Muscle layer of duodenum (tissue), 2 donors: ENCODE results near the gene ILK.

ENCODE experiments used
- H3K27ac ChIP-seq: one replicate; pipeline ENCODE4 v1.7.0; 2013; ENCODE audit warnings: mild to moderate bottlenecking, low read length
- H3K27me3 ChIP-seq: one replicate; pipeline ENCODE4 v1.7.0; 2013; ENCODE audit warnings: low read depth, mild to moderate bottlenecking, control low read depth, low read length
- H3K36me3 ChIP-seq, 2 donors: one replicate each; pipeline ENCODE4 v1.7.0; 2013; ENCODE audit warnings: low read length in 2 of 2, control low read depth in 1 of 2, mild to moderate bottlenecking in 1 of 2; ENCODE audit not compliant: insufficient read depth in 2 of 2, control insufficient read depth in 1 of 2
- H3K4me1 ChIP-seq, 2 donors: one replicate each; pipeline ENCODE4 v1.7.0; 2013; ENCODE audit warnings: low read length in 2 of 2, mild to moderate bottlenecking in 2 of 2, control low read depth in 1 of 2, moderate library complexity in 1 of 2; ENCODE audit not compliant: insufficient read depth in 2 of 2, control insufficient read depth in 1 of 2
- H3K4me3 ChIP-seq, 2 donors: one replicate each; pipeline ENCODE4 v1.7.0; 2013; ENCODE audit warnings: low read length in 2 of 2, low read depth in 1 of 2, mild to moderate bottlenecking in 1 of 2
- H3K9me3 ChIP-seq, 2 donors: one replicate each; pipeline ENCODE4 v1.7.0; 2013; ENCODE audit warnings: low read length in 2 of 2, control low read depth in 1 of 2, mild to moderate bottlenecking in 1 of 2; ENCODE audit not compliant: control insufficient read depth in 1 of 2
- donor health status: healthy.

ILK gene

GRCh38 chr11:6608726-6609501 is 5.3 kb downstream of the ILK start:
- H3K4me1 ChIP-seq, result peaks cover 41 to 72% of the 10 kb centered on the region in 2 donors
- H3K9me3 ChIP-seq, result no peaks in the 10 kb centered on the region
- peak overlapping the region; percentile 98 for H3K27ac ChIP-seq
- no peak overlapping the region for H3K4me3 ChIP-seq
- H3K36me3 ChIP-seq, result peaks cover 36 to 38% of the 10 kb centered on the region in 2 donors
- no peaks in the 10 kb centered on the region for H3K27me3 ChIP-seq

DNA sequence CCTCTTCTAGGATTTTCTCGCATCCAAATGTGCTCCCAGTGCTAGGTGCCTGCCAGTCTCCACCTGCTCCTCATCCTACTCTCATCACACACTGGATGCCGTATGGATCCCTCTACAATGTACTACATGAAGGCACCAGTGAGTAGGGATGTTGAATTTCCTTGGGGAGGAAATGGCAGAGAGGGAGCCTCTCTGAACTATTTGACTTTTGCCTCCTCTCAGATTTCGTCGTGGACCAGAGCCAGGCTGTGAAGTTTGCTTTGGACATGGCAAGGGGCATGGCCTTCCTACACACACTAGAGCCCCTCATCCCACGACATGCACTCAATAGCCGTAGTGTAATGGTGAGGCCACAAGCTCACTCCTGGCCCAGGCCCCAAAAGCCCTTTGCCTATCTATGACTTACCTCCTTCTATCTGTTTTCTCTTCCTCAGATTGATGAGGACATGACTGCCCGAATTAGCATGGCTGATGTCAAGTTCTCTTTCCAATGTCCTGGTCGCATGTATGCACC is 6.0 kb downstream of the ILK start:
- peak overlapping the region; percentile 98 for H3K27ac ChIP-seq
- no peaks in the 10 kb centered on the region for H3K27me3 ChIP-seq
- peaks cover 41 to 72% of the 10 kb centered on the region in 2 donors for H3K4me1 ChIP-seq
- no peaks in the 10 kb centered on the region for H3K9me3 ChIP-seq
- H3K4me3 ChIP-seq, result no peak overlapping the region
- peaks cover 38% of the 10 kb centered on the region in 2 donors for H3K36me3 ChIP-seq

- H3K4me3 ChIP-seq, result peak overlapping the region; percentile 75 to 77
- peaks cover 48% of the 10 kb centered on the region in 2 donors for H3K36me3 ChIP-seq
- H3K27ac ChIP-seq, result peak overlapping the region; percentile 79
- no peaks in the 10 kb centered on the region for H3K27me3 ChIP-seq
- H3K9me3 ChIP-seq, result no peaks in the 10 kb centered on the region
- H3K4me1 ChIP-seq, result peaks cover 37 to 66% of the 10 kb centered on the region in 2 donors
Measured at GRCh38 chr11:6610591-6610990, 7.0 kb downstream of the ILK start.

GRCh38 chr11:6611092-6611962 is 7.8 kb downstream of the ILK start:
- Histone ChIP-seq H3K27me3 (no peaks in the 10 kb centered on the region), H3K4me1 (peaks cover 32 to 58% of the 10 kb centered on the region in 2 donors), H3K27ac (peak overlapping the region; percentile 79), H3K36me3 (peaks cover 54 to 55% of the 10 kb centered on the region in 2 donors), H3K9me3 (no peaks in the 10 kb centered on the region), H3K4me3 (peak overlapping the region; percentile 75 to 77)

- peaks cover 29 to 53% of the 10 kb centered on the region in 2 donors for H3K4me1 ChIP-seq
- no peaks in the 10 kb centered on the region for H3K27me3 ChIP-seq
- H3K36me3 ChIP-seq, result peaks cover 57 to 60% of the 10 kb centered on the region in 2 donors
- peak overlapping the region; percentile 79 for H3K27ac ChIP-seq
- H3K4me3 ChIP-seq, result peak overlapping the region; percentile 75 to 77
- no peaks in the 10 kb centered on the region for H3K9me3 ChIP-seq
Measured at GRCh38 chr11:6611963-6612212, 8.3 kb downstream of the ILK start.

DNA sequence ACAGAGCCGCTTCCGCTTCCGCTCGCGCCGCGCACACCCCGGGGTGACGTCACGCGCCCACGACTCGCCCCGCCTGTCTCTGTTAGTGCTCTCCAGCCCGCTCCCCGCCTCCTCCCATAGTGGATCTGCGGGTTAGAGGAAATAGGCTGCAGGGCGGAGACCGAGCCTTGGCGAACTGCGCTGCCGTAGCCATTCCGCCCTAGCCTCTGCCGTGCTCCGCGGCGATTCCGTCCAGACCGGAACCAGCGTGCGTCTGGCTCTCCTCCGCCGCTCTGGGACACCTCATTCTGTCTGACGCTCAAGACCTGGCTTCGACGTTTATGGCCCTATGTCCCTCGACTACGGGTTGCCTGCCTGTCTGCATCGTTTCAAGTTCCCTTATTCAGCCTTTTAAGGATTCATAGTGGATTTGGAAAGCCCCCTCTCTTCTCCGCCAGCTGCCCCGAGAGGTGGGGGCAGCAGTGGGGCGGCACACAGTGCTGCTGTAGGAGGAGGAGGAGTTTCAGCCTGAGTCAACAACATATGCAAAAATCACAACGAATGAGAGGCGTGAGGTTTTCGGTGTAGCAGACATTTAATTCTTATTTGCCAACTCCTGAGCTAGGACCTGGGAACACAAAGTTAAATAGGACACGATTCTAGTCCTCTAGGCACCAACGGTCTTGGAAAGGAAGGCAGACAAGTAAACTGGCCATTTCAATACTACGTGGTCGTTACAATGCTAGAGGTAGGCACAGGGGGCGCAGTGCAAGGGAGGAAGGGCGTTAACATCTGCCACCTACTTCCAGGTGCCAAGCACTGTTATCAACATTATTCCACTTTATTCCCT is 8.9 kb downstream of the ILK start, which contains the start of gene TAF10:
Gene TAF10 (minus strand): TSS at position 4 of the 829 bp plus-strand sequence. CDS start 27 bp downstream, outside the sequence.
- H3K27ac ChIP-seq, result peak within 1 kb of the TSS; percentile 97
- no peaks in the 10 kb centered on the region for H3K27me3 ChIP-seq
- peaks cover 59 to 64% of the 10 kb centered on the region in 2 donors for H3K36me3 ChIP-seq
- peaks cover 27 to 52% of the 10 kb centered on the region in 2 donors for H3K4me1 ChIP-seq
- peak within 1 kb of the TSS; percentile 75 to 77 for H3K4me3 ChIP-seq
- no peaks in the 10 kb centered on the region for H3K9me3 ChIP-seq

- peaks cover 26 to 52% of the 10 kb centered on the region in 2 donors for H3K4me1 ChIP-seq
Measured at GRCh38 chr11:6613496-6613895, 9.9 kb downstream of the ILK start.

GRCh38 chr11:6614446-6614845 is 10.9 kb downstream of the ILK start:
- Histone ChIP-seq H3K4me3 (no peak overlapping the region), H3K4me1 (peaks cover 25 to 45% of the 10 kb centered on the region in 2 donors), H3K9me3 (no peaks in the 10 kb centered on the region), H3K27me3 (no peaks in the 10 kb centered on the region), H3K27ac (no peak overlapping the region), H3K36me3 (peaks cover 39 to 47% of the 10 kb centered on the region in 2 donors)

More at GRCh38 chr11:6613496-6613895, 9.9 kb downstream of the ILK start:
- Histone ChIP-seq H3K9me3 (no peaks in the 10 kb centered on the region), H3K27ac (peak overlapping the region; percentile 97), H3K27me3 (no peaks in the 10 kb centered on the region), H3K36me3 (peaks cover 48 to 56% of the 10 kb centered on the region in 2 donors), H3K4me3 (peak overlapping the region in 1 of 2 donors; percentile 62)

GRCh38 chr11:6615046-6615445 is 11.5 kb downstream of the ILK start:
- Histone ChIP-seq H3K27ac (no peak overlapping the region), H3K36me3 (peaks cover 33 to 41% of the 10 kb centered on the region in 2 donors), H3K4me1 (peaks cover 29 to 39% of the 10 kb centered on the region in 2 donors), H3K4me3 (no peak overlapping the region), H3K27me3 (no peaks in the 10 kb centered on the region), H3K9me3 (no peaks in the 10 kb centered on the region)

- H3K27ac ChIP-seq, result no peak overlapping the region
- H3K27me3 ChIP-seq, result no peaks in the 10 kb centered on the region
- no peak overlapping the region for H3K4me3 ChIP-seq
- H3K4me1 ChIP-seq, result peaks cover 26 to 29% of the 10 kb centered on the region in 2 donors
- H3K9me3 ChIP-seq, result no peaks in the 10 kb centered on the region
- peaks cover 23 to 31% of the 10 kb centered on the region in 2 donors for H3K36me3 ChIP-seq
Measured at GRCh38 chr11:6615882-6616585, 12.5 kb downstream of the ILK start.
